ENCODE data around the gene FOXO6. TPM values are rescaled to one million over a fixed set of nuclear protein-coding genes. Genes with fewer than 3 reads are reported as not detected.

The FOXO6 gene
- total and polyA plus RNA-seq, 2 of the 13 experiments (the other 11 are each of a cell fraction or from before 2014, with no cell fraction given) = 0.13 TPM; not detected in 1

DNA sequence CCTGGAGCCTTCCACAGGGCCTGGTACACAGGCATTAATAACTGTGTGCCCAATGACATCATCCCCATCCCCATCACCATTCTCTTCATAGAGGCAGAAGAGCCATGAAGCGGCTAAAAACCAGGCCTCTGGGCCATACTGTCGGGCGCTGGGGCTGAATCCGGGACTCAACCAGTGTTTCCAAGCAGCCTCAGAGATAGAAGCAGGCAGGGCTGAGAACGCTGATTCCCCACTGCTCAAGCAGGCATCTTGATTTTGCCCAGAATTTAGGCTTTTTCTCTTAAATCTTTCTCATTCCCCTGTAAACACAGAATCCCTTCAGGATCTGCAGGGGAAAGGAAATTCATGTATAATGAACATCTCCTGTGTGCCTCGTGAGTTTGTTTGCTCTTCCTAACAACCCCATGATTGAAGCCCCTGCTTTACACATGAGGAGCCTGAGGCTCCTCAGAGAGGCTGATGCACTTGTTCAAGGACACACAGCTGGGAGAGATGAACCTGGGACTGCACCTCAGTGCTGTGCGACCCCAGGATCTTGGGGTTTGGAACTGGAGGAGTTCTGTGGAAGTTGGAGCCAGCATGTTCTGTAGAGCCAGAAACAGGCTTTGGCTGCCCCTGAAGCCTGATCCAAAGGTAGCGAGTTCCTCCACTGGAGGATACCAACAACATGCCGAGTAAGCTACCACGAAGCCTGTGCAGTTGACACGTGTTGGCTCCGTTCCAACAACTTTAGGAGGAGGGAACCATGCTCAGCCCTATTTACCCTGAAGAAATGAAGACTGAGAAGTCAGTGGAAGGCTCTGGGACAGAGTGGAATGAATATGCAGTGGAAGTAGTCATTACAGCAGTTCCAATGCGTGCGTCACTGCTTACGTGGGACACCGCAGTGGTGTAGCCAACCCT lies 67.8 kb downstream of the FOXO6 start:
- no peak overlapping the region for H3K4me2 ChIP-seq (ENCODE audit: low read depth, low read length)
- peaks cover 1 to 3% of the 10 kb centered on the region in 2 experiments; a peak in 2 of 5 replicates for H3K27me3 ChIP-seq (ENCODE audit: control insufficient read depth in 1 of 2, insufficient read depth in 2 of 2, low read length in 2 of 2)
- H3K9ac ChIP-seq (ENCODE audit: insufficient read depth, low read depth, low read length) = no peak overlapping the region
- peaks cover 4% of the 10 kb centered on the region; the same call in 1 of the 2 replicates for H3K4me1 ChIP-seq (ENCODE audit: insufficient read depth, low read length)
- H3K27ac ChIP-seq (ENCODE audit: extremely low read length, insufficient read depth, low read length) = no peak overlapping the region
- ATAC-seq = no peak
- ChIA-PET POLR2A (no interaction called here), CTCF (ENCODE audit: low intra/inter-chr PET ratio, low total read pairs) (no interaction called here)
- H2AFZ ChIP-seq (ENCODE audit: low read length) = no peak overlapping the region
- in situ Hi-C loops (cut with HindIII; ENCODE audit: extremely low pct_ligation_motif_present, low pct_unique_long_range_greater_than_20kb) = no loop called here
- no peaks in the 10 kb centered on the region for H4K20me1 ChIP-seq (ENCODE audit: insufficient read depth, low read length)
- no peak for FAIRE-seq
- 41% methylated on average over 12 of the region's 16 CpGs for WGBS (ENCODE audit: low lambda C conversion rate)
- no peak for DNase-seq (ENCODE audit: low spot score)
- no TSS peak for BruUV-seq (replicated peaks)
- no peaks in the 10 kb centered on the region for H3K79me2 ChIP-seq (ENCODE audit: insufficient read depth, low read length)
- H3K9me3 ChIP-seq (ENCODE audit: low read length) = no peaks in the 10 kb centered on the region
- no peaks in the 10 kb centered on the region for H3K36me3 ChIP-seq (replicated peaks in 1 of 2; ENCODE audit: control insufficient read depth in 1 of 2, insufficient read depth in 2 of 2, low read length in 2 of 2)
- peak; percentile 84 for TF ChIP-seq ZNF768 (CRISPR knock-in tag; IDR thresholded peaks at IDR 0.05)
- peak; percentile 54; the same call in 1 of the 2 replicates for TF ChIP-seq ATF7 (IDR thresholded peaks at IDR 0.05)
- TF ChIP-seq ATF7 (CRISPR knock-in tag; IDR thresholded peaks at IDR 0.05) = no peak
- no peak for TF ChIP-seq RCOR2 (CRISPR knock-in tag; IDR thresholded peaks at IDR 0.05)
- TF ChIP-seq ZNF605 (CRISPR knock-in tag; IDR thresholded peaks at IDR 0.05) = no peak
- no peak overlapping the region for H3K4me3 ChIP-seq (replicated peaks in 1 of 3; ENCODE audit: insufficient read depth in 1 of 3, low read depth in 2 of 3, low read length in 3 of 3)
- intact Hi-C loops (cut with micrococcal nuclease; ENCODE audit: unreplicated experiment) = no loop called here

DNA sequence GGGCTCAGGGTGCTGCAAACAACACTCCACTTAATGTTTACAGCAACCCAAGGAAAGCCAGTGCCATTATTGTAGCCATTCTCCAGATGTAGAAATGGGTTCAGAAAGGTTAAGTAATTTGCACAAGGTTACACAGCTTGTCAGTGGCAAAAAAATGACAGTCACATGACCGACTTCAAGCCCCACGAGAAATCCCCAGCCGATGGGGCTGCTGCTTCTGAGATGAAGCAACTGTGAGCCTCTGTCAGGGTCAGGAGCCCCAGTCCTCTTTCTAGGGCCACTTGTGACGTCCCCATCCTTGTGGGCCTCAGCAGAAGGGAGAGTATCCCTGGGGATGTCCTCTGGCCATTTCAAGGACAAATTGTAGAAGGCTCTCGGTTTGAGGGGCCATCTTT lies 68.4 kb downstream of the FOXO6 start:
- TF ChIP-seq ZNF878 (CRISPR knock-in tag; IDR thresholded peaks at IDR 0.05) = no peak
- peak; percentile 5; the same call in 1 of the 2 replicates for TF ChIP-seq ZNF768 (CRISPR knock-in tag; IDR thresholded peaks at IDR 0.05)
- no peak for TF ChIP-seq PLRG1 (conservative IDR thresholded peaks at IDR 0.05)
- no peak for TF ChIP-seq ZSCAN31 (CRISPR knock-in tag; IDR thresholded peaks at IDR 0.05; ENCODE audit: low read depth)
- no peak for TF ChIP-seq MBNL3 (CRISPR knock-in tag; conservative IDR thresholded peaks at IDR 0.05)
- TF ChIP-seq CBX1 (IDR thresholded peaks at IDR 0.05; ENCODE audit: low read depth) = no peak
- TF ChIP-seq ZFP1 (CRISPR knock-in tag; IDR thresholded peaks at IDR 0.05) = no peak
- TF ChIP-seq ZNF124 (CRISPR knock-in tag; IDR thresholded peaks at IDR 0.05) = no peak
- in situ Hi-C loops (cut with HindIII; ENCODE audit: extremely low pct_ligation_motif_present, low pct_unique_long_range_greater_than_20kb) (loop anchor here (5.0 kb wide), 2 partner anchors 107 to 147 kb away; no protein-coding TSS in a partner anchor), intact Hi-C loops (cut with micrococcal nuclease; ENCODE audit: unreplicated experiment) (no loop called here)
- Histone ChIP-seq H3K79me2 (ENCODE audit: insufficient read depth, low read length) (no peaks in the 10 kb centered on the region), H3K27ac (ENCODE audit: extremely low read length, insufficient read depth, low read length) (no peak overlapping the region), H3K4me3 (replicated peaks in 1 of 3; ENCODE audit: insufficient read depth in 1 of 3, low read depth in 2 of 3, low read length in 3 of 3) (no peak overlapping the region), H3K4me2 (ENCODE audit: low read depth, low read length) (no peak overlapping the region), H2AFZ (ENCODE audit: low read length) (no peak overlapping the region), H3K27me3 (ENCODE audit: control insufficient read depth in 1 of 2, insufficient read depth in 2 of 2, low read length in 2 of 2) (peaks cover 1 to 3% of the 10 kb centered on the region in 2 experiments; a peak in 2 of 5 replicates), H3K9ac (ENCODE audit: insufficient read depth, low read depth, low read length) (no peak overlapping the region), H3K36me3 (replicated peaks in 1 of 2; ENCODE audit: control insufficient read depth in 1 of 2, insufficient read depth in 2 of 2, low read length in 2 of 2) (no peaks in the 10 kb centered on the region), H3K9me3 (ENCODE audit: low read length) (no peaks in the 10 kb centered on the region), H4K20me1 (ENCODE audit: insufficient read depth, low read length) (no peaks in the 10 kb centered on the region), H3K4me1 (ENCODE audit: insufficient read depth, low read length) (peaks cover 4% of the 10 kb centered on the region; the same call in 1 of the 2 replicates)
- 11% methylated on average over 3 of the region's 5 CpGs for WGBS (ENCODE audit: low lambda C conversion rate)
- ATAC-seq (no peak), FAIRE-seq (no peak), DNase-seq (ENCODE audit: low spot score) (no peak)
- BruUV-seq (replicated peaks) = no TSS peak
- ChIA-PET POLR2A (no interaction called here), CTCF (ENCODE audit: low intra/inter-chr PET ratio, low total read pairs) (no interaction called here)

Data from HepG2 (cell line).